Heart left ventricle (tissue), 13 donors: ENCODE data around the gene BMERB1.
"Not testable (repeated sequence)": the region's sequence is repeated elsewhere in the genome, so short reads cannot be mapped to it uniquely, and the experiment has no call there.

ENCODE experiments used
- POLR2A ChIP-seq, 2 donors: fragments of 450-650 bp; IDR thresholded peaks; one replicate each; pipeline ENCODE4 v1.6.1; 2017; ENCODE audit warnings: antibody characterized with exemption in 2 of 2, mild to moderate bottlenecking in 2 of 2, moderate library complexity in 2 of 2
- TF ChIP-seq, protein P1 (sequence below), 12 donors: fragments of 200-600 bp; sonication (generic) in 4 of 12; IDR thresholded peaks; one replicate each; pipeline versions ENCODE4 v1.5.0 to v1.8.0; 2018 to 2022; ENCODE audit warnings: antibody characterized with exemption in 12 of 12, mild to moderate bottlenecking in 5 of 12
- donor health status: ischemic (EF 13 %, LVEDD 7.1; RV severe dilation, severe dysfunction).
- donor health status: DM: no; HTN: yes; CAD: no.
- donor health status: DM: no; HTN: no; CAD: no.
- donor health status: ischemic (EF 25% LVEDD 6.9; RV normal size, moderate dysfunction).
- donor health status: ischemic (EF 25% LVEDD 5.7; RV mildly dilated, moderate dysfunction).
- donor health status: ischemic (EF 35%, LVEDD 5.7; RV mildly dilated, moderate dysfunction).
- donor health status: nonischemic (EF 11% LVEDD 7.7; RV severe dilation, severe dysfunction).
- donor health status: DM: yes; HTN: yes; CAD: no.
- donor health status: PGD.
- donor health status: ischemic (EF 29% LVEDD 5.4; RV normal size, mild dysfunction).
- donor health status: nonischemic (EF 23%, LVEDD 6.1; RV moderate dilation, normal function).

DNA sequence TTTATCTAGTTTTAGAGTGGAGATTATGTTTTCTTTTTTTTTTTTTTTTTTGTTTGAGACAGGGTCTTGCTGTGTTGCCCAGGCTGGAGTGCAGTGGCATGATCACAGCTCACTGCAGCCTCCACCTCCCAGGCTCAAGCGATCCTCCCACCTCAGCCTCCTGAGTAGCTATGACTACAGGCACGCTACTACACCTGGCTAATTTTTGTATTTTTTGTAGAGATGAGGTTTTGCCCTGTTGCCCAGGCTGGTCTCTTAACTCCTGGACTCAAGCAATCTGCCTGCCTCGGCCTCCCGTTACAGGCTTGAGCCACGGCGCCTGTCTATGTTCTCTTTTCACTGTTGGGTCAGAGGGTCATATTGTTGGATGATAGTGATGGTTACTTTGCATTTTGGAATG lies 34.1 kb upstream of the BMERB1 start:
- TF ChIP-seq POLR2A (IDR thresholded peaks at IDR 0.05), result not testable (repeated sequence)
- TF ChIP-seq, protein P1, sequence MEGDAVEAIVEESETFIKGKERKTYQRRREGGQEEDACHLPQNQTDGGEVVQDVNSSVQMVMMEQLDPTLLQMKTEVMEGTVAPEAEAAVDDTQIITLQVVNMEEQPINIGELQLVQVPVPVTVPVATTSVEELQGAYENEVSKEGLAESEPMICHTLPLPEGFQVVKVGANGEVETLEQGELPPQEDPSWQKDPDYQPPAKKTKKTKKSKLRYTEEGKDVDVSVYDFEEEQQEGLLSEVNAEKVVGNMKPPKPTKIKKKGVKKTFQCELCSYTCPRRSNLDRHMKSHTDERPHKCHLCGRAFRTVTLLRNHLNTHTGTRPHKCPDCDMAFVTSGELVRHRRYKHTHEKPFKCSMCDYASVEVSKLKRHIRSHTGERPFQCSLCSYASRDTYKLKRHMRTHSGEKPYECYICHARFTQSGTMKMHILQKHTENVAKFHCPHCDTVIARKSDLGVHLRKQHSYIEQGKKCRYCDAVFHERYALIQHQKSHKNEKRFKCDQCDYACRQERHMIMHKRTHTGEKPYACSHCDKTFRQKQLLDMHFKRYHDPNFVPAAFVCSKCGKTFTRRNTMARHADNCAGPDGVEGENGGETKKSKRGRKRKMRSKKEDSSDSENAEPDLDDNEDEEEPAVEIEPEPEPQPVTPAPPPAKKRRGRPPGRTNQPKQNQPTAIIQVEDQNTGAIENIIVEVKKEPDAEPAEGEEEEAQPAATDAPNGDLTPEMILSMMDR (IDR thresholded peaks at IDR 0.05), result not testable (repeated sequence)
